Limb (tissue), 2 donors: ENCODE results near the gene PCGF2.

Source experiments
- DNase-seq, 2 donors: peaks; one replicate each; pipeline ENCODE4 v3.0.0-alpha.2; 2016; ENCODE audit errors: extremely low spot score in 2 of 2

Gene PCGF2

DNA sequence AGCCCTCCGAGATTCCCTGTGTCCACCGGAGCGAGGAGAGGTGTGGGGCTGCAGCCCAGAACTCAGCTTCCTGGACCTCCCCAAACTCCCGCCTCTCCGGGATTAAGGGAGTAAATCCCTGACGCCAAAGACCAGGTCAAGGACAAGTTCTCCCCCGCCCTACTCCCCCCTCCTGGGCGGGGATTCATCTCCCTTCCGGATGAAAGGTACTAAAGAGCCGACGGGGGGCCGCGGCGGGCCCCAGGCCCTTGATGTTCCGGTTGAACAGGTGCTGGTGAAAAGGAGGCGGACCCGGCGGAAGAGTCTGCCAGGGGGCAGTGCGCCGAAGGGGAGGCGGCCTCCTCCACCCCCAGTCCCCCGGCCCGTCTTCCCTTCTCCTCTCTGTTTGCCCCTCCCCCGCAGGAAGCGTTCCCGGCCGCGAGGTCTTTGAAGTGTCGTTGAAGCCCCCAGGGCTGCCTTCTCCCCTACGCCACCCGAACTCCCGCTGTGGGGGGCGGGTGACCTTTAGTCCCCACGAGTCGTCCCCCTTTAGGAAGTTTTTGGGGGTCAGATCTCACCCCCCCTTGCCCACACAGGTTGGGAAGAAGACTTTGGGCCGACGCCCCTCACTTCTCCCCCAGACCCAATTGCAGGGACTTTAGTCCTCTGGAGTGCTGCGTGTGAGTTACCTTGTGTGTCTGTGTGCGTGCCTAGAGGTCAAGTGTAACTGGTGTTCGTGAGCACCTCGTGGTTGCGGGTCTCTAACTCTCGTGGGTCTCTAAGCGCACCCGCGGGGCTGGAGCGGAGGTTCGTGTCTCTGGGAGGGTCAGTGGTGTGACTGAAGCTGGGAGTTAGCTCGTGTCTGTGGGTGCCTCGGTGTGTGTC is 44.2 kb downstream of the PCGF2 start:
- DNase-seq, result peak; percentile 54 to 78

GRCh38 chr17:38702916-38703741 is 45.0 kb downstream of the PCGF2 start:
- DNase-seq, result no peak

GRCh38 chr17:38702166-38702915 is 45.8 kb downstream of the PCGF2 start:
- DNase-seq, result peak; percentile 73 to 92

DNA sequence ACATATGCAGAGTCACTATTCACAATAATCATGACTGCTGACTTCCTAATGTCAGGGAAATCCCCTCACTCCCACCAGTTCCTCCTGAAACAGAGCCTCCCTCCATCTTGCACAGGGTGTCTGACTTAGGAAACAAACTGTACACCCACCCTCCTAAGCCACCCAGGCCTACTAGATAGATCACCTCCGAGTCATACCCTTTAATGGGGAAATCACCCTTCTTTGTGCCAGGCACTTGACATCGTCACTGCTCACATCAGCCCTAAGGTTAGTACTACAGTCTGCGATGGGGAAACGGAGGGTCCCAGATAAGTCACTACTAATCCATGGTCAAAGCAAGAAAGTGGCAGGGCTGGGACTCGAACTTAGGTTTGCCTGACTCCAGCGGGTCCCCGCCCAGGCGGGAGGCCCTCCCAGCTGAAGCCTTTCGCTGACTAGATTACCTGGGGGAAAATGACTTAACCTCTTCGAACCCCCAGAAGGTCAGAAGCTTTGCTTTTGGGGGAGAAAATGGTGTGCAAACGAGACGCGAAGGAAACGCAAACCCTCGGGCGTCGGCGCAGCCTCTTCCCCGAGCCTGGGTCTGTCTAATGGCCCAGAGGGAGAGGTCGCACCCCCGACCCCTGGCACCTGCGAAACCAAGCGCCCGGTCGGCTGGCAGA is 46.5 kb downstream of the PCGF2 start:
- peak in 1 of 2 donors; percentile 15 for DNase-seq

- no peak for DNase-seq
Measured at GRCh38 chr17:38698760-38699159, 49.4 kb downstream of the PCGF2 start.

- no peak for DNase-seq
Measured at GRCh38 chr17:38697061-38697820, 50.9 kb downstream of the PCGF2 start.

- peak; percentile 64 to 68 for DNase-seq
Measured at GRCh38 chr17:38693700-38694329, 54.3 kb downstream of the PCGF2 start.

DNA sequence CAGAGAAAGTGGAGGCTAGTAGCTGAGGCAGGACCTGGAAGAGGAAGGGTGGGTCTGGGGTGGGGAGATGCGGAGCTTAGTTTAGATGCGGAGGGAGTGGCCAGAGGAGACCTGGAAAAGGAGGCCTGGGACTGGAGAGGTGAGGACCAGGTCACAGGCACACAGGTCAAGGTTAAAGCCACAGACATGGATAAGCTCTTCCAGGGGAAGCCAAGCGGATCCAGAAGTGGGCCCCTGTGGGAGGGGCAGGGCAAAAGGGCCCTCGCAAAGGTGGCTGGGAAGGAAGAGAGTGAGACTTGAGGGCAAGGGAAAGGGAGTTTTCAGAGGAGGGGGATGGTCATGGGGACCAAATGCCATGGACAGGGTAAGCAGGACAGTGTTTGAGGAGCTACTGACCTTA is 57.0 kb downstream of the PCGF2 start:
- no peak for DNase-seq

DNA sequence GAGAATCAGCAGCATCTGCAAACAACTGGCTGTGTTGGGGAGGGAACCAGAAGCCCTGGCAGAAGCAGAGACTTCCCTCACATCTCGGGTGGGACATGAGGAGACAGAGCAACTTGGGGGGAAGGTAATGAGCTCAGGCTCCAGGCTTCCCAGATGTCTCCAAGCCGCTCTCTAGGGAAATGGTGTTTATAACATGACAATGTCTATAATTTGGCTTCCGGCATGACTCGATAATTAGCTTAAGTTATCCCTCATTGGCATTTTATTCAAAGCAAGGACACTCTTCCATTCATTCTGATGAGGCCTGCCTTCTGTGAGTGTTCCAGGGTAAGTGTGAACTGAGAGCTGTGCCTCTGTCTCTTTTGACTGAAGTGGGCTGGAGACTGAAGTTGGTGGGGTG is 57.8 kb downstream of the PCGF2 start:
- DNase-seq, result no peak

DNA sequence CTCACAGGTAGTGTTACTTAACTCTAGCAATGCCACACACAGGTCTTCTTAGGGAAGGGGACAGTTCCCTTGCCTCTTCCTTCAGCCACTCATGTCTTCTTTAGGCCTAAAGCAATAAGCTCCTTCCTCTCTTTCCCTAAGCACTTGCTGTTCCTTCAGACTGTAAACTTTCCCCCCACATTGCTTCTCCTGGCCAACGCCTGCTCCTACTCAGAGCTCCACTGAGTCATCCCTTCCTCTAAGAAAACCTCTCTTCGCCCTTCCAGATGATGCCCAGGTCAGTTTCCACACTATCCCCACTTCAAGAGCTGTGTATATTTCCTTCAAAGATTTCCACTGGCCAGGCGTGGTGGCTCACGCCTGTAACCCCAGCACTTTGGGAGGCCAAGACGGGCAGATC is 60.9 kb downstream of the PCGF2 start:
- no peak for DNase-seq

GRCh38 chr17:38685491-38685890 is 62.6 kb downstream of the PCGF2 start:
- no peak for DNase-seq
